Liver (tissue), 9 donors: Measurements from ENCODE around the gene ZNF627. TPM values are rescaled to one million over a fixed set of nuclear protein-coding genes. Genes with fewer than 3 reads are reported as not detected.
"Not testable (repeated sequence)": the region's sequence is repeated elsewhere in the genome, so short reads cannot be mapped to it uniquely, and the experiment has no call there.

Source experiments
- DNase-seq: peaks from one replicate; pipeline ENCODE4 v3.0.0-alpha.2; 2017; ENCODE audit warnings: low spot score
- H3K27ac ChIP-seq, 2 donors: one replicate each; pipeline ENCODE4 v1.7.0; 2013; ENCODE audit warnings: inconsistent platforms in 2 of 2, low read length in 2 of 2, control low read depth in 1 of 2, low read depth in 1 of 2, mild to moderate bottlenecking in 1 of 2
- H3K27me3 ChIP-seq, 4 donors: one replicate each; pipeline versions ENCODE4 v1.6.1 to v1.7.0; 2013; ENCODE audit warnings: low read length in 3 of 4, inconsistent platforms in 1 of 4, mild to moderate bottlenecking in 1 of 4, moderate library complexity in 1 of 4; ENCODE audit not compliant: control insufficient read depth in 4 of 4, insufficient read depth in 4 of 4
- H3K36me3 ChIP-seq, 4 donors: one replicate each; pipeline versions ENCODE4 v1.6.1 to v1.7.0; 2013; ENCODE audit warnings: low read length in 3 of 4, mild to moderate bottlenecking in 3 of 4, low read depth in 1 of 4, moderate library complexity in 1 of 4; ENCODE audit not compliant: control insufficient read depth in 4 of 4, insufficient read depth in 3 of 4
- H3K4me1 ChIP-seq, 4 donors: one replicate each; pipeline versions ENCODE4 v1.6.1 to v1.7.0; 2013; ENCODE audit warnings: low read length in 3 of 4, mild to moderate bottlenecking in 3 of 4, moderate library complexity in 1 of 4; ENCODE audit not compliant: control insufficient read depth in 4 of 4, insufficient read depth in 4 of 4
- H3K4me3 ChIP-seq, 3 donors: one replicate each; pipeline versions ENCODE4 v1.6.1 to v1.7.0; 2013; ENCODE audit warnings: low read length in 3 of 3, control low read depth in 1 of 3, low read depth in 1 of 3, mild to moderate bottlenecking in 1 of 3
- H3K9ac ChIP-seq, 2 donors: one replicate each; pipeline ENCODE4 v1.7.0; 2013; ENCODE audit warnings: low read length in 2 of 2, mild to moderate bottlenecking in 2 of 2, moderate library complexity in 2 of 2, control low read depth in 1 of 2, low read depth in 1 of 2
- H3K9me3 ChIP-seq, 4 donors: one replicate each; pipeline versions ENCODE4 v1.6.1 to v1.7.0; 2013; ENCODE audit warnings: low read length in 3 of 4; ENCODE audit not compliant: control insufficient read depth in 4 of 4
- FOXA1 ChIP-seq: IDR thresholded peaks from 2 replicates; pipeline ENCODE4 v1.6.1; 2016; ENCODE audit warnings: antibody characterized with exemption
- FOXA2 ChIP-seq: IDR thresholded peaks from 2 replicates; pipeline ENCODE4 v1.6.1; 2016; ENCODE audit warnings: antibody characterized with exemption
- HNF4A ChIP-seq, 2 donors: conservative IDR thresholded peaks; 2 replicates each; pipeline ENCODE4 v1.6.1; 2016; ENCODE audit warnings: antibody characterized with exemption in 2 of 2, mild to moderate bottlenecking in 2 of 2
- HNF4G ChIP-seq: IDR thresholded peaks from 2 replicates; pipeline ENCODE4 v1.6.1; 2016; ENCODE audit warnings: antibody characterized with exemption
- RAD21 ChIP-seq, 2 donors: IDR thresholded peaks; 2 replicates each; pipeline ENCODE4 v1.6.1; 2016; ENCODE audit warnings: antibody characterized with exemption in 2 of 2, mild to moderate bottlenecking in 2 of 2
- SP1 ChIP-seq: IDR thresholded peaks from 2 replicates; pipeline ENCODE4 v1.6.1; 2018; ENCODE audit warnings: antibody characterized with exemption, mild to moderate bottlenecking
- TAF1 ChIP-seq: conservative IDR thresholded peaks from 2 replicates; pipeline ENCODE4 v1.6.1; 2016; ENCODE audit warnings: antibody characterized with exemption, mild to moderate bottlenecking
- YY1 ChIP-seq: IDR thresholded peaks from 2 replicates; pipeline ENCODE4 v1.6.1; 2016; ENCODE audit warnings: antibody characterized with exemption, mild to moderate bottlenecking
- WGBS: extraction: QIAGEN DNeasy Blood & Tissue Kit; methylation state at CpG from one replicate; pipeline ENCODE4 v1.1.7; 2013; 5-methylcytosine and 5-hydroxymethylcytosine counted together
- polyA plus RNA-seq, 2 donors: library from polyadenylated mRNA; stranded (reverse) in 1 of 2; unstranded in 1 of 2; fragments of 200-250 nt in 1 of 2; fragments of >200 nt in 1 of 2; fragmentation: Nextera tagmentation in 1 of 2; extraction: Ambion mirVana in 1 of 2; gene quantifications; one replicate each; pipeline versions ENCODE4 v1.2.1 to v1.2.3, GENCODE V29; 2013 to 2015
- total RNA-seq, 2 donors: library from RNA; depleted of rRNA; stranded (reverse); fragments of >200 nt; gene quantifications; one replicate each; pipeline ENCODE4 v1.2.3, GENCODE V29; 2014
- TF ChIP-seq, protein P1 (sequence below): IDR thresholded peaks from 2 replicates; pipeline ENCODE4 v1.6.1; 2016; ENCODE audit warnings: antibody characterized with exemption
- TF ChIP-seq, protein P2 (sequence below): IDR thresholded peaks from 2 replicates; pipeline ENCODE4 v1.6.1; 2016; ENCODE audit warnings: antibody characterized with exemption
- donor health status: healthy.
- donor health status: healthy.
- donor health status: healthy.
- donor health status: healthy.
- donor health status: healthy.

The ZNF627 gene
- total and polyA plus RNA-seq, 4 donors: 3.2 to 9.6 (median 5.4) TPM

DNA sequence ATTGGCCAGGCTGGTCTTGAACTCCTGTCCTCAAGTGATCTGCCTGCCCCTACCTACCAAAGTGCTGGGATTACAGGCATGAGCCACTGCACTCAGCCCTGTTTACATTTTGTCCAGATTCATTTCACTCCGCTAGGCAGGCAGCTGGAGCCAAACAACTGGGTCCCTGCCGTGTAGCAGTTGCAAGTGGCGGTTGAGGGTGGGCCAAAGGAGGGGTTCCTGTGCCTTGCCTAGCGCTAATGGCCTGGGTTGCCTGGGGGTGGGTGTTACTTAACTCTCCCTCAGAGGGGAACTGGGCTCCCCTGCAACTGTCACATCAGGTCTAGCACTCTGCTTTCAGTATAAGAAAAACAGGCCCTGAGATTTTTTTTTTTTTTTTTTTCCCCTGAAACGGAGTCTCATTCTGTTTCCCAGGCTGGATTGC lies 27.2 kb upstream of the ZNF627 start:
- 78% methylated on average over 5 of the region's 5 CpGs for WGBS
- Histone ChIP-seq H3K9ac (no peak overlapping the region), H3K27me3 (no peaks in the 10 kb centered on the region), H3K9me3 (no peaks in the 10 kb centered on the region), H3K27ac (no peak overlapping the region), H3K36me3 (no peaks in the 10 kb centered on the region), H3K4me1 (no peaks in the 10 kb centered on the region), H3K4me3 (no peak overlapping the region)
- TF ChIP-seq, protein P1, sequence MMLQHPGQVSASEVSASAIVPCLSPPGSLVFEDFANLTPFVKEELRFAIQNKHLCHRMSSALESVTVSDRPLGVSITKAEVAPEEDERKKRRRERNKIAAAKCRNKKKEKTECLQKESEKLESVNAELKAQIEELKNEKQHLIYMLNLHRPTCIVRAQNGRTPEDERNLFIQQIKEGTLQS: no peak
- TF ChIP-seq TAF1: no peak
- TF ChIP-seq RAD21 (IDR thresholded peaks at IDR 0.05): no peak
- no peak for DNase-seq

DNA sequence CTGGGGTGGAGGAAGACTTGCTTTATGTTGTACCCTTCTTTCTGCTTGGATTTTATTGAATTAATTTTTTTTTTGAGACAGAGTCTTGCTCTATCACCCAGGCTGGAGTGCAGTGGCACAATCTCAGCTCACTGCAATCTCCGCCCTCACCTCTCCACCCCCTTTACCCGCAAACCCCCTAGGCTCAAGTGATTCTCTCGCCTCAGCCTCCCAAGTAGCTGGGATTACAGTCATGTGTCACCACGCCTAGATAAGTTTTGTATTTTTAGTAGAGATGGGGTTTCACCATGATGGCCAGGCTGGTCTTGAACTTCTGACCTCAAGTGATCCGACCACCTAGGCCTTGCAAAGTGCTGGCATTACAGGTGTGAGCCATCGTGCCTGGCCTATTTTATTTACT lies 23.9 kb upstream of the ZNF627 start:
- H3K9ac ChIP-seq: not testable (repeated sequence)

DNA sequence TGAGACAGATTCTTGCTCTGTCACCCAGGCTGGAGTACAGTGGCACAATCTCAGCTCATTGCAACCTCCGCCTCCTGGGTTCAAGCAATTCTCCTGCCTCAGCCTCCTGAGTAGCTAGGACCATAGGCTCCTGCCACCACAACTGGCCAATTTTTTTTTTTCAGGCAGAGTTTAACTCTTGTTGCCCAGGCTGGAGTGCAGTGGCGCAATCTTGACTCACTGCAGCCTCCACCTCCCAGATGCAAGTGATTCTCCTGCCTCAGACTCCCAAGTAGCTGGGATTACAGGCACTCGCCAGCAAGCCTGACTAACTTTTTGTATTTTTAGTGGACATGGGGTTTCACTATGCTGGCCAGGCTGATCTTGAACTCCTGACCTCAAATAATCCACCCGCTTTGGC lies 23.5 kb upstream of the ZNF627 start:
- H3K4me3 ChIP-seq, H3K36me3 ChIP-seq, DNase-seq, H3K27ac ChIP-seq, H3K27me3 ChIP-seq, H3K9ac ChIP-seq, H3K9me3 ChIP-seq: not testable (repeated sequence)
- H3K4me1 ChIP-seq: peaks cover 0 to 11% (median 5%) of the 10 kb centered on the region in 4 donors
- WGBS: 96% methylated on average over 4 of the region's 4 CpGs

More for the DNA sequence above, 23.9 kb upstream of the ZNF627 start:
- not testable (repeated sequence) for H3K36me3 ChIP-seq, H3K27me3 ChIP-seq, H3K9me3 ChIP-seq, H3K4me3 ChIP-seq, H3K27ac ChIP-seq, H3K4me1 ChIP-seq, DNase-seq
- WGBS: 81% methylated on average over 6 of the region's 6 CpGs

GRCh38 chr19:11574689-11575088 lies 22.6 kb upstream of the ZNF627 start:
- DNase-seq: no peak
- H3K27ac ChIP-seq: no peak overlapping the region
- no peak for TF ChIP-seq FOXA1
- TF ChIP-seq HNF4A (conservative IDR thresholded peaks at IDR 0.05): no peak
- TF ChIP-seq HNF4G: no peak
- TF ChIP-seq, protein P2, sequence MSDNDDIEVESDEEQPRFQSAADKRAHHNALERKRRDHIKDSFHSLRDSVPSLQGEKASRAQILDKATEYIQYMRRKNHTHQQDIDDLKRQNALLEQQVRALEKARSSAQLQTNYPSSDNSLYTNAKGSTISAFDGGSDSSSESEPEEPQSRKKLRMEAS: no peak
- no peak for TF ChIP-seq FOXA2
- no peak for TF ChIP-seq YY1

DNA sequence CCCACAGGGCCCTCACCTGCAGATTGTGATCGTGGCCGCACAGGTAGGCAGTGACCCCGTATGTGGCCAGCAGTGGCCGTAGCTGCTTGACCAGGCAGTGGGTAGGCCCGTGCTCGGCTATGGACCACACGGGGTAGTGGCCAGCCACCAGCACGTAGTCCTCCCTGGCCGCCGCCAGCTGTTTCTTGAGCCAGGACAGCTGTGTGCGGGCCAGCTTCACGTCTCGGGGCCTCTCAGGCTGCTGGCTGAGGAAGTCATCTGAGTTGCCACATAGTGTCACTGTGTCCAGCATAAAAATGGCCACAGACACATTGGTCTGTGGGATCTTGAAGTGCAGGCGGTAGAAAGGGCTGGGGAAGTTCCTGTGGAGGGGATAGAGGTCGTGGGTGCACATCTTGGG lies 21.1 kb upstream of the ZNF627 start:
- H3K4me3 ChIP-seq: no peak overlapping the region
- H3K27ac ChIP-seq: no peak overlapping the region
- H3K27me3 ChIP-seq: no peaks in the 10 kb centered on the region
- H3K36me3 ChIP-seq: no peaks in the 10 kb centered on the region
- 78% methylated on average over 15 of the region's 15 CpGs for WGBS
- H3K4me1 ChIP-seq: peaks cover 0 to 13% (median 7%) of the 10 kb centered on the region in 4 donors
- no peak overlapping the region for H3K9ac ChIP-seq
- DNase-seq: no peak
- no peak for TF ChIP-seq SP1
- TF ChIP-seq, protein P2: no peak
- H3K9me3 ChIP-seq: no peaks in the 10 kb centered on the region

More at GRCh38 chr19:11574689-11575088, 22.6 kb upstream of the ZNF627 start:
- no peak overlapping the region for H3K9ac ChIP-seq
- peaks cover 0 to 13% (median 7%) of the 10 kb centered on the region in 4 donors for H3K4me1 ChIP-seq
- H3K27me3 ChIP-seq: no peaks in the 10 kb centered on the region
- no peaks in the 10 kb centered on the region for H3K9me3 ChIP-seq
- 87% methylated on average over 9 of the region's 9 CpGs for WGBS
- H3K4me3 ChIP-seq: no peak overlapping the region
- no peaks in the 10 kb centered on the region for H3K36me3 ChIP-seq
